Fibroblast of lung (primary cell): Measurements from ENCODE around the gene MAL.

ENCODE experiments used
- EZH2 ChIP-seq: IDR thresholded peaks from 2 replicates; pipeline ENCODE4 v1.5.1; 2012; ENCODE audit warnings: low read length, control low read depth, mild to moderate bottlenecking; ENCODE audit errors: missing control alignments
- TF ChIP-seq, protein P1 (sequence below), 2 donors: IDR thresholded peaks in 1 of 2; conservative IDR thresholded peaks in 1 of 2; 1 replicate in 1 of 2; 2 replicates in 1 of 2; pipeline ENCODE4 v1.5.1; 2011 to 2012; ENCODE audit warnings: low read length in 2 of 2, control low read depth in 1 of 2, inconsistent platforms in 1 of 2, low read depth in 1 of 2, mild to moderate bottlenecking in 1 of 2

DNA sequence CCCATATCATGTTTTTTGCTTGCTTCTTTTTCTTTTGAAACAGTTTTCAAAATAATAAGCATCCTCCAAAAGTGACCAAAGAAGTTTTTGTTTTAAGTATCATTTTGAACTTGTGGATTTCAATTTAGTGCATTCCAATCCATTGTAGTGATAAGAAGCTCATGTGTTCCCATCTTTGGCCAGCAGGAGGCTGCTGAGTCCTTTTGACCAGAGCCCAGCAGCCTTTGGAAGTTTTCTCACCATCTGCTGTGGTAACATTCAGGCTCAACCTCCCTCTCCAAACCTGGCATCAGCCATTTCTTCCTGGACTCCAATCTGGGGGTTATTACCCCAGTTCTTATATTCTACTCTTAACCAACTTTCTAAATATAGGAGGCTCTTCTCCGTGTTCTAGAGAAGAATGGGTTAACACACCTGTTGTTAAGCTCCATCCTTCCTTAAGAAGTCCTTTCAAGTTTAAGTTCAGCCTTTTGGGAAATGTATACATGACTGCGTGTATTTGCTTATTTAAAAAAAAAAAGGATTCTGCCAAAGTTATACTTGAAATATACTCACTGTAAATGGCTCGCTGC, 39.0 kb upstream of the MAL start:
- TF ChIP-seq, protein P1, sequence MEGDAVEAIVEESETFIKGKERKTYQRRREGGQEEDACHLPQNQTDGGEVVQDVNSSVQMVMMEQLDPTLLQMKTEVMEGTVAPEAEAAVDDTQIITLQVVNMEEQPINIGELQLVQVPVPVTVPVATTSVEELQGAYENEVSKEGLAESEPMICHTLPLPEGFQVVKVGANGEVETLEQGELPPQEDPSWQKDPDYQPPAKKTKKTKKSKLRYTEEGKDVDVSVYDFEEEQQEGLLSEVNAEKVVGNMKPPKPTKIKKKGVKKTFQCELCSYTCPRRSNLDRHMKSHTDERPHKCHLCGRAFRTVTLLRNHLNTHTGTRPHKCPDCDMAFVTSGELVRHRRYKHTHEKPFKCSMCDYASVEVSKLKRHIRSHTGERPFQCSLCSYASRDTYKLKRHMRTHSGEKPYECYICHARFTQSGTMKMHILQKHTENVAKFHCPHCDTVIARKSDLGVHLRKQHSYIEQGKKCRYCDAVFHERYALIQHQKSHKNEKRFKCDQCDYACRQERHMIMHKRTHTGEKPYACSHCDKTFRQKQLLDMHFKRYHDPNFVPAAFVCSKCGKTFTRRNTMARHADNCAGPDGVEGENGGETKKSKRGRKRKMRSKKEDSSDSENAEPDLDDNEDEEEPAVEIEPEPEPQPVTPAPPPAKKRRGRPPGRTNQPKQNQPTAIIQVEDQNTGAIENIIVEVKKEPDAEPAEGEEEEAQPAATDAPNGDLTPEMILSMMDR (conservative IDR thresholded peaks at IDR 0.05 in 1 of 2, IDR thresholded peaks at IDR 0.05 in 1 of 2; ENCODE audit: low read depth in 1 of 2, low read length in 2 of 2): peak; percentile 85 to 89
- no peak for TF ChIP-seq EZH2
